ENCODE measurements around the gene GIT2. TPM values are rescaled to one million over a fixed set of nuclear protein-coding genes. Genes with fewer than 3 reads are reported as not detected.

The GIT2 gene
- total RNA-seq, 1 donor from 2014 or later: 42.6 TPM

DNA sequence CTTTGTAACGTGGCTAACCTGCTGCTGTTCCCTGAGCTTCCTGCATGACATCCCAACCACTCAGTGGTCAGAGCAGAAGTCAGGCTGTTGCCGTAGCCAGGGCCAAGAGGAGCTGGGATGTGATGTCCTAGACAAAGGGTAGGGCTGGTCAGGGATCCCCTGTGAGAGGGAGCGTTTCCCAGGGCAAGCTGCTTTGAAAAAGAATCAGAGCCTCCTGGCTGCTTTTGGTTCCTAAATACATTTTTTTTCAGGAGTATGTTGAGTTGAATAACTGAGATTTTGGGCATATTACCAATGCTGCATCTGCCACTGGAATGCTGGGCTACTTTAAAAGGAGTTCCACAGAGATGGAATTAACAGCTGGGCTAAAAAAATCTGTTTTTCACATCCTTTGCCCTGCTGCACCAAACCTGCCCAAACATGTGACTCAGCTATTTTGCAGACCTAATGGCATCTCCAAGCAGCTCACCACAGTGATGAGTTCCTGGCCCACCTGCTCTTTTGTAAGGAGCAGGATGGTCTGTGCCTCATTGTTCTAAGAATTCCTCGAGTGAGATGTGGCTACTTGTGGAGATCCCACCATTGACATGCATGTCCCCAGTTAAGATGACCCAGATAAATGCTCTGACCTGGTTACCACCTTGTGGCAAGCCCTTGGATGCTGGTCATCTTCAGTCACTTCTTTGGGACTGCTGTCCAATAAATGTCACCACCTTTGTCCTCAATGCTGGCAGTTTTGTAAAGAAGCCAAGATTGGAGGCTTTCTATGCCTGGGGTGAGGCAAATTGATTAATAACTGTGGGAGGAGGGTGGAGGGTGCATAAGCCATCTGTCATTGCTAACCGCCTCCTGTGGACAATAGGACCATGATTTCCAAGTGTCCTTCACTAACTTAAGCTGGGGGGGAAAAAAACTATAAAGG, 27.2 kb upstream of the GIT2 start:
- TF ChIP-seq, protein P1, sequence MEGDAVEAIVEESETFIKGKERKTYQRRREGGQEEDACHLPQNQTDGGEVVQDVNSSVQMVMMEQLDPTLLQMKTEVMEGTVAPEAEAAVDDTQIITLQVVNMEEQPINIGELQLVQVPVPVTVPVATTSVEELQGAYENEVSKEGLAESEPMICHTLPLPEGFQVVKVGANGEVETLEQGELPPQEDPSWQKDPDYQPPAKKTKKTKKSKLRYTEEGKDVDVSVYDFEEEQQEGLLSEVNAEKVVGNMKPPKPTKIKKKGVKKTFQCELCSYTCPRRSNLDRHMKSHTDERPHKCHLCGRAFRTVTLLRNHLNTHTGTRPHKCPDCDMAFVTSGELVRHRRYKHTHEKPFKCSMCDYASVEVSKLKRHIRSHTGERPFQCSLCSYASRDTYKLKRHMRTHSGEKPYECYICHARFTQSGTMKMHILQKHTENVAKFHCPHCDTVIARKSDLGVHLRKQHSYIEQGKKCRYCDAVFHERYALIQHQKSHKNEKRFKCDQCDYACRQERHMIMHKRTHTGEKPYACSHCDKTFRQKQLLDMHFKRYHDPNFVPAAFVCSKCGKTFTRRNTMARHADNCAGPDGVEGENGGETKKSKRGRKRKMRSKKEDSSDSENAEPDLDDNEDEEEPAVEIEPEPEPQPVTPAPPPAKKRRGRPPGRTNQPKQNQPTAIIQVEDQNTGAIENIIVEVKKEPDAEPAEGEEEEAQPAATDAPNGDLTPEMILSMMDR (IDR thresholded peaks at IDR 0.05; ENCODE audit: unreplicated experiment): no peak
- no peak overlapping the region for H3K4me3 Mint-ChIP-seq
- DNase-seq (ENCODE audit: low spot score in 2 of 2, unreplicated experiment in 2 of 2): no peak
- peaks cover 18% of the 10 kb centered on the region for H3K4me1 Mint-ChIP-seq
- H3K27ac Mint-ChIP-seq: no peak overlapping the region
- H3K27me3 Mint-ChIP-seq (ENCODE audit: low read depth): no peaks in the 10 kb centered on the region
- no peaks in the 10 kb centered on the region for H3K9me3 Mint-ChIP-seq
- H3K36me3 Mint-ChIP-seq: peaks cover 34% of the 10 kb centered on the region

GRCh38 chr12:110020956-110021355, 24.8 kb upstream of the GIT2 start:
- peaks cover 22% of the 10 kb centered on the region for H3K36me3 Mint-ChIP-seq
- no peaks in the 10 kb centered on the region for H3K27me3 Mint-ChIP-seq (ENCODE audit: low read depth)
- H3K27ac Mint-ChIP-seq: no peak overlapping the region
- H3K4me3 Mint-ChIP-seq: no peak overlapping the region
- DNase-seq (ENCODE audit: low spot score in 2 of 2, unreplicated experiment in 2 of 2): no peak
- H3K9me3 Mint-ChIP-seq: no peaks in the 10 kb centered on the region
- peaks cover 18% of the 10 kb centered on the region for H3K4me1 Mint-ChIP-seq
- TF ChIP-seq, protein P1 (IDR thresholded peaks at IDR 0.05; ENCODE audit: unreplicated experiment): no peak

- Mint-ChIP-seq H3K9me3 (no peaks in the 10 kb centered on the region), H3K27me3 (ENCODE audit: low read depth) (no peaks in the 10 kb centered on the region), H3K4me3 (no peak overlapping the region), H3K36me3 (peaks cover 15% of the 10 kb centered on the region), H3K27ac (no peak overlapping the region), H3K4me1 (no peaks in the 10 kb centered on the region)
- DNase-seq (ENCODE audit: low spot score in 2 of 2, unreplicated experiment in 2 of 2): no peak
- TF ChIP-seq, protein P1 (IDR thresholded peaks at IDR 0.05; ENCODE audit: unreplicated experiment): no peak
These were observed 19.0 kb upstream of the GIT2 start for GRCh38 chr12:110015132-110015531.

GRCh38 chr12:110012659-110013058, 16.5 kb upstream of the GIT2 start:
- DNase-seq (ENCODE audit: low spot score in 2 of 2, unreplicated experiment in 2 of 2): no peak
- peaks cover 5% of the 10 kb centered on the region for H3K9me3 Mint-ChIP-seq
- peaks cover 8% of the 10 kb centered on the region for H3K36me3 Mint-ChIP-seq
- no peaks in the 10 kb centered on the region for H3K27me3 Mint-ChIP-seq (ENCODE audit: low read depth)
- H3K4me3 Mint-ChIP-seq: no peak overlapping the region
- no peaks in the 10 kb centered on the region for H3K4me1 Mint-ChIP-seq
- TF ChIP-seq, protein P1 (IDR thresholded peaks at IDR 0.05; ENCODE audit: unreplicated experiment): no peak
- H3K27ac Mint-ChIP-seq: no peak overlapping the region

GRCh38 chr12:110012137-110012536, 16.0 kb upstream of the GIT2 start:
- peaks cover 5% of the 10 kb centered on the region for H3K9me3 Mint-ChIP-seq
- H3K4me1 Mint-ChIP-seq: no peaks in the 10 kb centered on the region
- H3K27ac Mint-ChIP-seq: no peak overlapping the region
- no peak overlapping the region for H3K4me3 Mint-ChIP-seq
- no peak for DNase-seq (ENCODE audit: low spot score in 2 of 2, unreplicated experiment in 2 of 2)
- H3K36me3 Mint-ChIP-seq: peaks cover 8% of the 10 kb centered on the region
- H3K27me3 Mint-ChIP-seq (ENCODE audit: low read depth): no peaks in the 10 kb centered on the region
- TF ChIP-seq, protein P1 (IDR thresholded peaks at IDR 0.05; ENCODE audit: unreplicated experiment): no peak
